Transverse colon (tissue), 4 donors: Measurements from ENCODE around the gene PMAIP1. TPM values are rescaled to one million over a fixed set of nuclear protein-coding genes. Genes with fewer than 3 reads are reported as not detected.

Experiments used
- DNase-seq: peaks from one replicate; pipeline ENCODE4 v3.0.0-alpha.2; 2019
- H3K27ac ChIP-seq, 4 donors: fragments of 200-600 bp; sonication (generic); 2 replicates each; pipeline ENCODE4 v1.5.1; 2016 to 2018; ENCODE audit warnings: inconsistent platforms in 4 of 4
- H3K27me3 ChIP-seq: fragments of 200-600 bp; sonication (generic); 2 replicates; pipeline ENCODE4 v1.5.1; 2017; ENCODE audit warnings: inconsistent platforms
- H3K36me3 ChIP-seq, 4 donors: fragments of 200-600 bp; sonication (generic); 2 replicates each; pipeline ENCODE4 v1.5.1; 2017 to 2019; ENCODE audit warnings: inconsistent platforms in 4 of 4
- H3K4me1 ChIP-seq, 4 donors: fragments of 200-600 bp; sonication (generic); 2 replicates each; pipeline ENCODE4 v1.5.1; 2017 to 2020; ENCODE audit warnings: inconsistent platforms in 4 of 4
- H3K4me3 ChIP-seq, 4 donors: fragments of 200-600 bp; sonication (generic); 1 replicate in 1 of 4; 2 replicates in 3 of 4; pipeline versions ENCODE4 v1.5.1 to v1.6.1; 2017 to 2019; ENCODE audit warnings: inconsistent platforms in 4 of 4
- H3K9me3 ChIP-seq, 2 donors: fragments of 200-600 bp; sonication (generic); 2 replicates each; pipeline ENCODE4 v1.5.1; 2017 to 2019; ENCODE audit warnings: inconsistent platforms in 2 of 2
- EP300 ChIP-seq: sonication (generic); formaldehyde crosslinking; IDR thresholded peaks from one replicate; pipeline ENCODE4 v1.6.1; 2017; ENCODE audit warnings: antibody characterized with exemption, low read depth
- POLR2A ChIP-seq: fragments of 450-650 bp; IDR thresholded peaks from one replicate; pipeline ENCODE4 v1.6.1; 2016; ENCODE audit warnings: antibody characterized with exemption, mild to moderate bottlenecking, moderate library complexity
- POLR2AphosphoS5 ChIP-seq, 3 donors: sonication (generic); formaldehyde crosslinking; IDR thresholded peaks; one replicate each; pipeline ENCODE4 v1.6.1; 2016; ENCODE audit warnings: antibody characterized with exemption in 3 of 3
- WGBS, 2 donors: methylation state at CpG; one replicate each; pipeline ENCODE4 v1.1.5; 2018; ENCODE audit warnings: low coverage in 1 of 2; 5-methylcytosine and 5-hydroxymethylcytosine counted together
- in situ Hi-C, 4 donors: fragments of 200-750 bp; cut with MboI; loops; one replicate each; pipeline versions ENCODE4 v1.15.0 to v1.15.1; 2017; ENCODE audit warnings: low sequenced_read_pairs in 3 of 4, low pct_ligation_motif_present in 1 of 4, low pct_unique_long_range_greater_than_20kb in 1 of 4
- intact Hi-C: fragments of 100-400 bp; cut with DNase I; formaldehyde crosslinking; loops from one replicate; pipeline ENCODE4 v1.15.1; 2023; ENCODE audit warnings: low total_unique reads
- total RNA-seq, 4 donors: library from RNA; depleted of rRNA; stranded (reverse); fragments of >200 nt; gene quantifications; one replicate each; pipeline ENCODE4 v1.1.0, GENCODE V29; 2016
- TF ChIP-seq, protein P1 (sequence below), 5 experiments: fragments of 200-600 bp in 3 of 5; fragments of 450-650 bp in 2 of 5; sonication (generic) in 3 of 5; IDR thresholded peaks; 1 replicate in 2 of 5; 2 replicates in 3 of 5; pipeline ENCODE4 v1.5.1; 2016 to 2017; ENCODE audit warnings: antibody characterized with exemption in 5 of 5, inconsistent platforms in 3 of 5, mild to moderate bottlenecking in 2 of 5, moderate library complexity in 1 of 5

Gene PMAIP1
- total RNA-seq, 4 donors from 2014 or later: 0.82 to 66.5 (median 3.5) TPM; not detected in 1

DNA sequence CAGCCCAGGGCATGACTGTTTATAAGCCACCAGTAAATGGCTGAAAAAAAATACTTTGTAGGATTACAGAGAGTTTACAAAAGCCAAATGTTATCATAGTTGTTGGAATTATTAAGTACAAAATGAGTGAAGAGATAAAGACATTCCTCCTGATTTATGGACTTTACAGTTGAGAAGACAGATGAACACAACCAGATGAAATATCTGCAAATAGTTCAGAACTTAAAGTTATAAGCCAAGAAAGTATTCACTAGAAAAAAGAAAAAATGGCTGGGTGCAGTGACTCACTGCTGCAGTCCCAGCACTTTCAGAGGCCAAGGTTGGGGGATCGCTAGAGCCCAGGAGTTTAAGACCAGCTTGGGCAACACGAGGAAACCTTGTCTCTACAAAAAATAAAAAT lies 11.2 kb downstream of the PMAIP1 start:
- no peak for TF ChIP-seq EP300
- TF ChIP-seq, protein P1, sequence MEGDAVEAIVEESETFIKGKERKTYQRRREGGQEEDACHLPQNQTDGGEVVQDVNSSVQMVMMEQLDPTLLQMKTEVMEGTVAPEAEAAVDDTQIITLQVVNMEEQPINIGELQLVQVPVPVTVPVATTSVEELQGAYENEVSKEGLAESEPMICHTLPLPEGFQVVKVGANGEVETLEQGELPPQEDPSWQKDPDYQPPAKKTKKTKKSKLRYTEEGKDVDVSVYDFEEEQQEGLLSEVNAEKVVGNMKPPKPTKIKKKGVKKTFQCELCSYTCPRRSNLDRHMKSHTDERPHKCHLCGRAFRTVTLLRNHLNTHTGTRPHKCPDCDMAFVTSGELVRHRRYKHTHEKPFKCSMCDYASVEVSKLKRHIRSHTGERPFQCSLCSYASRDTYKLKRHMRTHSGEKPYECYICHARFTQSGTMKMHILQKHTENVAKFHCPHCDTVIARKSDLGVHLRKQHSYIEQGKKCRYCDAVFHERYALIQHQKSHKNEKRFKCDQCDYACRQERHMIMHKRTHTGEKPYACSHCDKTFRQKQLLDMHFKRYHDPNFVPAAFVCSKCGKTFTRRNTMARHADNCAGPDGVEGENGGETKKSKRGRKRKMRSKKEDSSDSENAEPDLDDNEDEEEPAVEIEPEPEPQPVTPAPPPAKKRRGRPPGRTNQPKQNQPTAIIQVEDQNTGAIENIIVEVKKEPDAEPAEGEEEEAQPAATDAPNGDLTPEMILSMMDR (IDR thresholded peaks at IDR 0.05): no peak
- no peak for TF ChIP-seq POLR2AphosphoS5 (IDR thresholded peaks at IDR 0.05)
- TF ChIP-seq POLR2A: no peak
- 69 to 100% methylated on average over 1 to 2 of the region's 2 CpGs for WGBS, 2 donors
- H3K36me3 ChIP-seq: no peaks in the 10 kb centered on the region
- H3K27ac ChIP-seq: no peak overlapping the region
- no peak overlapping the region for H3K4me3 ChIP-seq
- peaks cover 7% of the 10 kb centered on the region for H3K27me3 ChIP-seq
- H3K9me3 ChIP-seq: no peaks in the 10 kb centered on the region
- in situ Hi-C loops: no loop called here
- intact Hi-C loops: no loop called here
- no peak for DNase-seq
- peaks cover 0 to 7% (median 0%) of the 10 kb centered on the region in 4 donors for H3K4me1 ChIP-seq

DNA sequence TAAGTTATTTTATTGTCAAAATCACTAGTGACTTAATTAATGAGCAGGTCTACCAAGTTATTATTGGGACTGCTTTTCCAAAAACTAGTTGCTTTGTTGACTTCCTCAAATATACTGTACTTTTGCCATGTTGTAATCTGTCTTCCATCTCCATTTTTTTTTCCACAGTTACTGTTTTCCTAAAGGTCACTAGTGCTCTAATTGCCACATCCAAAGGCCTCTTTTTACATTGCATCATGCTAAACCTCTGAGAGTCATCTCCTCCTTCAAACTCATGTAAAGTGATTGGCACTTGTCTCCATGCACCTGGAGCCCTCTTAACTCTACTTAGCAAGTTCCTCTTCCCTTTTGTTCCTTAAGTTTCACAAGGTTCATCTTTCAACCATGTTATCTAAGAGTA lies 11.8 kb downstream of the PMAIP1 start:
- Histone ChIP-seq H3K27me3 (peaks cover 7% of the 10 kb centered on the region), H3K4me1 (peaks cover 0 to 7% (median 0%) of the 10 kb centered on the region in 4 donors), H3K27ac (no peak overlapping the region), H3K36me3 (no peaks in the 10 kb centered on the region), H3K9me3 (no peaks in the 10 kb centered on the region), H3K4me3 (no peak overlapping the region)
- TF ChIP-seq EP300 (no peak), POLR2AphosphoS5 (IDR thresholded peaks at IDR 0.05) (no peak), POLR2A (no peak)
- TF ChIP-seq, protein P1 (IDR thresholded peaks at IDR 0.05): no peak
- intact Hi-C loops: no loop called here
- no peak for DNase-seq
- in situ Hi-C loops: no loop called here

DNA sequence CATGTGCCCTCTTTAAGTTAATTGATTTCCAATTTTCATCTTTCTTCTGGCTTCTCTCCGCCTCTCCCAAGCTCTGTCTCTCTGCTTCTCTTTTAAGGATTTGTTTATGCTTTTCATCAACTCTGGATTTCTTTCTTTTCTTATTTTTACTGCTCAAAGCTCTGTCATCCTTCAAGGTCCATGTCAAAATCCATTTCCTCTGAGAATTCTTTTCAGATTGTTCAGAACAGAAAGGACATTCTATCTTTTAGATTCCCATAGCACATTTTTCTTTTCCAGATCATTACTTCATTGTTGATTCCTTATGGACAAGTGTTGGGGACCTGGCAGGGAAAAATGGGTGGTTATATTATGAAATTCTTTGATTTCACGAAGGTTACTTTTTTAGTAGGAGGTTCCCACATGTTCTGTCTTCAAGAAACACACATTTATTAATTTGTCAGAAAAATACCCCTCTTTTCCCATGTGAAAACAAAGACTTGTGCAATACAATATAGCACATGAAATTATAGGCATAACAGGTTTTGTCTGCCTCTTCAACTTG lies 12.3 kb downstream of the PMAIP1 start:
- TF ChIP-seq, protein P1 (IDR thresholded peaks at IDR 0.05): no peak
- TF ChIP-seq POLR2A (no peak), EP300 (no peak), POLR2AphosphoS5 (IDR thresholded peaks at IDR 0.05) (no peak)
- 79 to 92% methylated on average over 2 of the region's 2 CpGs for WGBS, 2 donors
- H3K27ac ChIP-seq: no peak overlapping the region
- no peaks in the 10 kb centered on the region for H3K9me3 ChIP-seq
- DNase-seq: no peak
- in situ Hi-C loops (no loop called here), intact Hi-C loops (no loop called here)
- H3K36me3 ChIP-seq: no peaks in the 10 kb centered on the region
- H3K4me1 ChIP-seq: peaks cover 0 to 7% (median 0%) of the 10 kb centered on the region in 4 donors
- peaks cover 7% of the 10 kb centered on the region for H3K27me3 ChIP-seq
- H3K4me3 ChIP-seq: no peak overlapping the region

DNA sequence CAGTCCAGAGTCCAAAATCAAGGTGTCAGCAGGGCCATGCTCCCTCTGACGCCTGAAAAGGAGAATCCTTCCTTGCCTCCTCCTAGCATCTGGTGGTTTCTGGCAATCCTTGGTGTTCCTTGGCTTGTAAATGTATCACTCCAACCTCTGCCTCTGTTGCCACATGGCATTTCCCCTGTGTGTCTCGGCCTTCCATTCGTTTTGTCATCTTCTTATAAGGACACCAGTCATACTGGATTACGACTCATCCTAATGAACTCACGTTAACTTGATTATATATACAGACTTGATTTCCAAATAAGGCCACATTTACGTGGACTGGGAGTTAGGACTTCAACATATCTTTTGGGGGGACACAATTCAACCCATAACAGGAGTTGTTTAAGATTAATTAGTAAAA lies 15.8 kb downstream of the PMAIP1 start:
- in situ Hi-C loops (no loop called here), intact Hi-C loops (no loop called here)
- DNase-seq: no peak
- no peaks in the 10 kb centered on the region for H3K9me3 ChIP-seq
- H3K36me3 ChIP-seq: no peaks in the 10 kb centered on the region
- TF ChIP-seq, protein P1 (IDR thresholded peaks at IDR 0.05): no peak
- TF ChIP-seq POLR2AphosphoS5 (IDR thresholded peaks at IDR 0.05): no peak
- TF ChIP-seq POLR2A: no peak
- no peak for TF ChIP-seq EP300
- H3K27me3 ChIP-seq: no peaks in the 10 kb centered on the region
- H3K4me3 ChIP-seq: no peak overlapping the region
- 88 to 91% methylated on average over 5 to 6 of the region's 6 CpGs for WGBS, 2 donors
- no peak overlapping the region for H3K27ac ChIP-seq
- peaks cover 0 to 4% (median 0%) of the 10 kb centered on the region in 4 donors for H3K4me1 ChIP-seq
